Measurements from ENCODE around the gene NKTR. TPM values are rescaled to one million over a fixed set of nuclear protein-coding genes. Genes with fewer than 3 reads are reported as not detected.

NKTR gene
- total and polyA plus RNA-seq, 2 experiments from 2014 or later, result 50.5 to 75.3 TPM

DNA sequence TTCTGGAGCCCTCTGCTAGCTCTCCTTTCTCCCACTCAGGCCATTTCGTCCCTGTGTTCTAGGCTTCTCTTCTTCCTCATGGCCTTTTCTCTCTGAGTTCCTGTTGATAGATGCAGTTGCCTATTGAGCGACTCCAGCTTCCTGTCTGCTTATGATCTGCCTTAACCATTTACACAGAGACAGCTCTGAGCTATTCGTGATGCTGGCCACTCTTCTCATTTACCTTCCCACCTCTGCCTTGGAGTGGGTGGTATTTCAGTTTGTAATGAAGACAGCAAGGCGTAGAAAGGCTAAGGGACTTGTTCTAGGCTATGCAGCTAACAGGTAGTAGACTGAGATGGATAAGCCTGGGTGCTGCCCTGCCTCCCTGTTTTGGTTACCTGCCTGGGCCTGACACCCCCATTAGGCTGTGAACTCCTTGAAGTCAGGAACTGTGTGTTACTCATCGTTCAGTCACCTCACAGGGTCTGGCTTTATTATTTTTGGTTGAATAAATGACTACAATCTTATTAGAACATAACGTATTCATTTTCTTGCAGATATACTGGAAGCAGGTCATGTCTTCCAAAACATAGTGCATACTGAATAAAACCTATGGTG is 40.4 kb downstream of the NKTR start:
- Histone ChIP-seq H3K27me3 (no peaks in the 10 kb centered on the region), H3K27ac (no peak overlapping the region), H3K4me1 (ENCODE audit: low read depth) (no peaks in the 10 kb centered on the region), H3K4me3 (no peak overlapping the region), H3K9me3 (ENCODE audit: low read depth) (no peaks in the 10 kb centered on the region), H3K36me3 (peaks cover 84% of the 10 kb centered on the region)
- DNase-seq (ENCODE audit: low read depth in 1 of 2, low spot score in 1 of 2), result no peak
- TF ChIP-seq, protein P1, sequence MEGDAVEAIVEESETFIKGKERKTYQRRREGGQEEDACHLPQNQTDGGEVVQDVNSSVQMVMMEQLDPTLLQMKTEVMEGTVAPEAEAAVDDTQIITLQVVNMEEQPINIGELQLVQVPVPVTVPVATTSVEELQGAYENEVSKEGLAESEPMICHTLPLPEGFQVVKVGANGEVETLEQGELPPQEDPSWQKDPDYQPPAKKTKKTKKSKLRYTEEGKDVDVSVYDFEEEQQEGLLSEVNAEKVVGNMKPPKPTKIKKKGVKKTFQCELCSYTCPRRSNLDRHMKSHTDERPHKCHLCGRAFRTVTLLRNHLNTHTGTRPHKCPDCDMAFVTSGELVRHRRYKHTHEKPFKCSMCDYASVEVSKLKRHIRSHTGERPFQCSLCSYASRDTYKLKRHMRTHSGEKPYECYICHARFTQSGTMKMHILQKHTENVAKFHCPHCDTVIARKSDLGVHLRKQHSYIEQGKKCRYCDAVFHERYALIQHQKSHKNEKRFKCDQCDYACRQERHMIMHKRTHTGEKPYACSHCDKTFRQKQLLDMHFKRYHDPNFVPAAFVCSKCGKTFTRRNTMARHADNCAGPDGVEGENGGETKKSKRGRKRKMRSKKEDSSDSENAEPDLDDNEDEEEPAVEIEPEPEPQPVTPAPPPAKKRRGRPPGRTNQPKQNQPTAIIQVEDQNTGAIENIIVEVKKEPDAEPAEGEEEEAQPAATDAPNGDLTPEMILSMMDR (IDR thresholded peaks at IDR 0.05; ENCODE audit: low read depth, low read length), result no peak

DNA sequence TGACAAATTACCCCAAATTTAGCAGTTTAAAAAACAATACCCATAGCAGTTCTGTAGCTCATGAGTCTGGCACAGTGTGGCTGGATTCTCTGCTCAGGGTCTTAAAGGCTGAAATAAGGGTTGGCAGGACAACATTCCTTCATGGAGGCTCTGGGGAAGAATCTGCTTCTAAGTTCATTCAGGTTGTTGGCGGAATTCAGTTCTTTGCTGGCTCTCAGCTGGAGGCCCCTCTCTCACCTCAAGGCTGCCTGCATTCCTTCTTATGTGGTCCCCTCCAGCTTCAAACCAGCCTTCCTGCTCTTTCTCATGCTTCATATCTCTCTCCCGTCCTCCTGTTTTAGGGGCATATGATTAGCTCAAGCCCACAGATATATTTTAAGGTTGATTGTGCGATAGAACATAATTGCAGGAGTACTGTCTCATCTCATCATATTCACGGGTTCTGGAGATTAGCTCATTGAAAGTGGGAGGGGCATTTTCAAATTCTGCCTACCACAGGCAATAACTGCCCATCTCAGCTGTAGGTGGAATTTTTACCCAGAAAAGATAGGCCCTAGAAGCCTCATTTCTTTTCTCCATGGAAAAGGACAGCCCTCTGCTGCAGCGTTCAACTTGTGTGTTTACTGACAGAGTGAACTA is 47.5 kb downstream of the NKTR start:
- Histone ChIP-seq H3K4me3 (no peak overlapping the region), H3K27ac (peak overlapping the region; percentile 64), H3K36me3 (peaks cover 44% of the 10 kb centered on the region), H3K9me3 (ENCODE audit: low read depth) (no peaks in the 10 kb centered on the region), H3K4me1 (ENCODE audit: low read depth) (peaks cover 5% of the 10 kb centered on the region), H3K27me3 (no peaks in the 10 kb centered on the region)
- TF ChIP-seq, protein P1 (IDR thresholded peaks at IDR 0.05; ENCODE audit: low read depth, low read length), result no peak
- DNase-seq (ENCODE audit: low read depth in 1 of 2, low spot score in 1 of 2), result no peak

DNA sequence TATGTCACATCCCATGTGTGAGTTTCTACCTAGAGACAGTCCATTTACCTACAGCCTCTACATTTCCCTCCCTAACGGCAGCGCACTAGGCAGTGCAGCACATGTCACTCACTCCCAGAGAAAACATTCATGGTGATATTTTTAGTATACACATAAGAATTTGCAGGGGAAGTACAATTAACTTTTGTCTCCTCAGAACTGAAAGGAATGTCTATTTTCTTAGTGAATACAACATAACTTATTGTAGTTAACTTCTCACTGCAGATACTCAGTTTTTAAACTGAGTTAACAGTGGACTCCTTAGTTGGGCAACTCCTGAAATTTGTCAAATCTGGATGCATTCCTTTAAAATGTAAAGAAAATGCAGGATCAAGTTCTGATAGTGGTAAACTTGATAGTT is 48.5 kb downstream of the NKTR start:
- Histone ChIP-seq H3K27ac (peak overlapping the region; percentile 64), H3K4me1 (ENCODE audit: low read depth) (peaks cover 10% of the 10 kb centered on the region), H3K9me3 (ENCODE audit: low read depth) (no peaks in the 10 kb centered on the region), H3K4me3 (no peak overlapping the region), H3K36me3 (peaks cover 33% of the 10 kb centered on the region), H3K27me3 (no peaks in the 10 kb centered on the region)
- TF ChIP-seq, protein P1 (IDR thresholded peaks at IDR 0.05; ENCODE audit: low read depth, low read length), result no peak
- DNase-seq (ENCODE audit: low read depth in 1 of 2, low spot score in 1 of 2), result no peak

DNA sequence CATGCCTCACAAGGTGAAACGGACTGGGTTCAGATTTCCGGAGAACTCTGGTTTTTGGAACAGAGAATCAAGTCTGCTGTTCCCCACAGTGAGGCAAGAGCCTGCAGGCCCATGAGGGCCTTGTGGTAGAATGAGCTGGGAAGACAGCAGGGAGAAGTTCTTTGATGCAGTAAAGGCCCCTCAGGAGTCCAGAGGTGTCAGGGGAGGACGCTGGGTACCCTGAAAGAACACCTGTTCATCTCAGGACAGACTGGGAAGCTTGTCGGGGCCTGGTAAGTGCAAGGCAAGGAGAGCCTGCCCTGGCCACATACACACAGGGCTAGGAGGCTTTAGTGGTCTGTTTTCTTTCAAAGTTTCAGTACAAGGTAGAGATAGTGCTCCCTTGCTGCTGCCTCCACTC is 49.3 kb downstream of the NKTR start:
- peak overlapping the region; percentile 64 for H3K27ac ChIP-seq
- DNase-seq (ENCODE audit: low read depth in 1 of 2, low spot score in 1 of 2), result no peak
- TF ChIP-seq, protein P1 (IDR thresholded peaks at IDR 0.05; ENCODE audit: low read depth, low read length), result no peak
- H3K9me3 ChIP-seq (ENCODE audit: low read depth), result no peaks in the 10 kb centered on the region
- peaks cover 27% of the 10 kb centered on the region for H3K36me3 ChIP-seq
- no peaks in the 10 kb centered on the region for H3K27me3 ChIP-seq
- H3K4me1 ChIP-seq (ENCODE audit: low read depth), result peaks cover 10% of the 10 kb centered on the region
- H3K4me3 ChIP-seq, result no peak overlapping the region

DNA sequence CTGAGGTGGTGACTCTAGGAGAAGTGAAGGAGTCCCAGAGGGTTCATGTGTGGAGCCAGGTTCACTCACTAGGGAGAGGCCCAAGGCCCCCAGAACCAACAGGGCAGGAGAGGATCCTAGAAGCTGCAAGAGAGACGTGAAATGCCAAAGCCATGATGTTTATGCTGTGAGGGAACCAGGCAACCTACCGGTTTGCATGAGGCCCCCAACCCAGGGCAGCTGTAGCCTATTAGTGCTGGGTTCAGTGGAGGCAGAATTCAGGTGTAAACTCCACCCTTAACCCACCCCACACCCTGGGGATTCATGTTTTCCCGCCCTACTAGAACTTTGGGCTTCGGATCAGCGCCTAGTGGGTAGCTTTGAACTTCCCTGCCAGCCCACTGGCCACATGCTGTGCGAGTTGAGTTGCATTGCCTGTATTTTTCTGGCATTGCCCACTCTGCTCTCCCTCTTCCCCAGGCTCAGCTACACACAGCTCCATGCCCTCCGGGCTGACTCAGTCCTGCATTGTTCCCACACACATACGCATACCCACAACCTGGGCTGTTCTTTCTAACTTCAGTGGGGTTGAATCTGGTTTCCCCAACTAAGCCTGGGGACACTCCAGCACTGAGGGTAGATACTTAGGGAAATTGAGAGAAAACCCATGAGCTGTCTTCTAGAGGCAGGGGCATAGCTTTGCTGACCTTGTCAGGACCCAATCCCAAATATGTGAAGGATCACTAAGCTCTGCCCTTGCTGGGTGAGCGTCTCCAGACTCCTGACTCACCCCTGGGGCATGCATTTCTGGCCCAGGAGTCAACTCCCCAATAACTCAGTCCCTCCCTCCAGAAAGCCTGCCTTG is 51.0 kb downstream of the NKTR start:
- Histone ChIP-seq H3K27ac (no peak overlapping the region), H3K27me3 (no peaks in the 10 kb centered on the region), H3K36me3 (peaks cover 13% of the 10 kb centered on the region), H3K9me3 (ENCODE audit: low read depth) (no peaks in the 10 kb centered on the region), H3K4me3 (no peak overlapping the region), H3K4me1 (ENCODE audit: low read depth) (peaks cover 10% of the 10 kb centered on the region)
- peak in 1 of 2 donors; percentile 58 for DNase-seq (ENCODE audit: low read depth in 1 of 2, low spot score in 1 of 2)
- TF ChIP-seq, protein P1 (IDR thresholded peaks at IDR 0.05; ENCODE audit: low read depth, low read length), result no peak

All from cardiac muscle cell (in vitro differentiated cells and primary cell).